ENCODE data around the gene LTC4S.

- no peak for TF ChIP-seq CTCF (IDR thresholded peaks at IDR 0.05; ENCODE audit: insufficient read depth, low read length)
- no peak for TF ChIP-seq POLR2AphosphoS5 (IDR thresholded peaks at IDR 0.05; ENCODE audit: low read depth)
- TF ChIP-seq REST (IDR thresholded peaks at IDR 0.05; ENCODE audit: insufficient replicate concordance, low read depth), result no peak
Observed at GRCh38 chr5:179837076-179838011, 43.6 kb downstream of the LTC4S start.

Measured in HL-60 (cell line).